ENCODE measurements around the gene SNX20. TPM values are rescaled to one million over a fixed set of nuclear protein-coding genes. Genes with fewer than 3 reads are reported as not detected.

Gene SNX20
- total RNA-seq, 1 experiment from 2014 or later = 0.10 TPM

DNA sequence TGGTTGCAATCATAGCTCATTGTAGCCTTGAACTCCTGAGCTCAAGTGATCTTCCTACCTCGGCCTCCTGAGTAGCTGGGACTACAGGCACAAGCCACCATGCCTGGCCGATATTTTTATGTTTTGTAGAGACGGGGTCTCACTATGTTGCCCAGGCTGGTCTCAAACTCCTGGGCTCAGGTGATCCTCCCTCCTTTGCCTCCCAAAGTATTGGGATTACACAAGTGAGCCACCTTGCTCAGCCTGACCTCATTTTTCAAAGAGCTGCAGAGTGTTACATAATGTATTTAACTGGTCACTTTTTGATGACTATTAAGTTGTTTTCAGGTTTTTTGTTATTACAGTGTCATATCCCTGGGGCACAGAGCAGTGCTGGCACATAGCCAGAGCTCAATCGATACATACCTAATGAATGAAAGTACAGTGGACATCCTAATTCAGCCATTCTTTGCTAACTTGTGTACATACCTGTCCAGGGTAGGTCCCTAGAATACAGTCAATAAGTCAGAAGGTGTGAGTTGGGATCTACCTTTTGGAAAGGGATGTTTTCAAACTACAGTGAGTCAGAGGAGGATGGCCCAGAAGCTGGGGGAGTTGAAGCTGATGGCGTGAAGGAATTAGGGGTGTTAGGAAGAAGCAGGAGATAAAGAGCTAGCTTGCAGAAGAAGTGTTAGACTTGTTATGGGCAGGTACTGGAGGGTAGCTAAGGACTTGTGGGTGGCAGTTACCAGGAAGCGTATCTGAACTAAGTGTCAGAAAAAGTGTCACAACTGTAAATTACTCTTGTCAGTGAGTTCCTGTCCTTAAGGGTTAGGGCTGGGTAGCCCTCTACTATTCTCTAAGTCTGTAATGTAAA, 40.7 kb upstream of the SNX20 start:
- BruUV-seq (replicated peaks) = no TSS peak
- ATAC-seq = no peak
- Histone ChIP-seq H3K4me3 (ENCODE audit: low read depth in 2 of 2, low read length in 2 of 2) (no peak overlapping the region), H3K4me1 (ENCODE audit: control insufficient read depth, insufficient read depth, low read length) (no peaks in the 10 kb centered on the region), H3K27me3 (ENCODE audit: control insufficient read depth, insufficient read depth, low read length) (no peaks in the 10 kb centered on the region), H3K27ac (ENCODE audit: low read length) (no peak overlapping the region), H3K36me3 (ENCODE audit: control insufficient read depth, insufficient read depth, low read length) (no peaks in the 10 kb centered on the region), H3K9me3 (ENCODE audit: control insufficient read depth, insufficient read depth, low read depth, low read length) (no peaks in the 10 kb centered on the region)
- TF ChIP-seq, protein P1, sequence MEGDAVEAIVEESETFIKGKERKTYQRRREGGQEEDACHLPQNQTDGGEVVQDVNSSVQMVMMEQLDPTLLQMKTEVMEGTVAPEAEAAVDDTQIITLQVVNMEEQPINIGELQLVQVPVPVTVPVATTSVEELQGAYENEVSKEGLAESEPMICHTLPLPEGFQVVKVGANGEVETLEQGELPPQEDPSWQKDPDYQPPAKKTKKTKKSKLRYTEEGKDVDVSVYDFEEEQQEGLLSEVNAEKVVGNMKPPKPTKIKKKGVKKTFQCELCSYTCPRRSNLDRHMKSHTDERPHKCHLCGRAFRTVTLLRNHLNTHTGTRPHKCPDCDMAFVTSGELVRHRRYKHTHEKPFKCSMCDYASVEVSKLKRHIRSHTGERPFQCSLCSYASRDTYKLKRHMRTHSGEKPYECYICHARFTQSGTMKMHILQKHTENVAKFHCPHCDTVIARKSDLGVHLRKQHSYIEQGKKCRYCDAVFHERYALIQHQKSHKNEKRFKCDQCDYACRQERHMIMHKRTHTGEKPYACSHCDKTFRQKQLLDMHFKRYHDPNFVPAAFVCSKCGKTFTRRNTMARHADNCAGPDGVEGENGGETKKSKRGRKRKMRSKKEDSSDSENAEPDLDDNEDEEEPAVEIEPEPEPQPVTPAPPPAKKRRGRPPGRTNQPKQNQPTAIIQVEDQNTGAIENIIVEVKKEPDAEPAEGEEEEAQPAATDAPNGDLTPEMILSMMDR (IDR thresholded peaks at IDR 0.05) = no peak
- no peak for TF ChIP-seq SIN3A (IDR thresholded peaks at IDR 0.05; ENCODE audit: borderline replicate concordance, insufficient read depth, low read depth, low read length)
- no peak for TF ChIP-seq TCF7L2 (IDR thresholded peaks at IDR 0.05; ENCODE audit: low read depth, low read length)
- no peak for TF ChIP-seq POLR2AphosphoS5 (IDR thresholded peaks at IDR 0.05; ENCODE audit: low read depth, low read length)
- TF ChIP-seq, protein P2, sequence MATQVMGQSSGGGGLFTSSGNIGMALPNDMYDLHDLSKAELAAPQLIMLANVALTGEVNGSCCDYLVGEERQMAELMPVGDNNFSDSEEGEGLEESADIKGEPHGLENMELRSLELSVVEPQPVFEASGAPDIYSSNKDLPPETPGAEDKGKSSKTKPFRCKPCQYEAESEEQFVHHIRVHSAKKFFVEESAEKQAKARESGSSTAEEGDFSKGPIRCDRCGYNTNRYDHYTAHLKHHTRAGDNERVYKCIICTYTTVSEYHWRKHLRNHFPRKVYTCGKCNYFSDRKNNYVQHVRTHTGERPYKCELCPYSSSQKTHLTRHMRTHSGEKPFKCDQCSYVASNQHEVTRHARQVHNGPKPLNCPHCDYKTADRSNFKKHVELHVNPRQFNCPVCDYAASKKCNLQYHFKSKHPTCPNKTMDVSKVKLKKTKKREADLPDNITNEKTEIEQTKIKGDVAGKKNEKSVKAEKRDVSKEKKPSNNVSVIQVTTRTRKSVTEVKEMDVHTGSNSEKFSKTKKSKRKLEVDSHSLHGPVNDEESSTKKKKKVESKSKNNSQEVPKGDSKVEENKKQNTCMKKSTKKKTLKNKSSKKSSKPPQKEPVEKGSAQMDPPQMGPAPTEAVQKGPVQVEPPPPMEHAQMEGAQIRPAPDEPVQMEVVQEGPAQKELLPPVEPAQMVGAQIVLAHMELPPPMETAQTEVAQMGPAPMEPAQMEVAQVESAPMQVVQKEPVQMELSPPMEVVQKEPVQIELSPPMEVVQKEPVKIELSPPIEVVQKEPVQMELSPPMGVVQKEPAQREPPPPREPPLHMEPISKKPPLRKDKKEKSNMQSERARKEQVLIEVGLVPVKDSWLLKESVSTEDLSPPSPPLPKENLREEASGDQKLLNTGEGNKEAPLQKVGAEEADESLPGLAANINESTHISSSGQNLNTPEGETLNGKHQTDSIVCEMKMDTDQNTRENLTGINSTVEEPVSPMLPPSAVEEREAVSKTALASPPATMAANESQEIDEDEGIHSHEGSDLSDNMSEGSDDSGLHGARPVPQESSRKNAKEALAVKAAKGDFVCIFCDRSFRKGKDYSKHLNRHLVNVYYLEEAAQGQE (IDR thresholded peaks at IDR 0.05; ENCODE audit: insufficient read depth in 1 of 2, low read depth in 2 of 2, low read length in 1 of 2) = no peak
- DNase-seq (ENCODE audit: low read depth, low spot score) = no peak
- intact Hi-C loops (cut with micrococcal nuclease; ENCODE audit: unreplicated experiment) = no loop called here
- ChIA-PET CTCF (no interaction called here), POLR2A (no interaction called here)
- in situ Hi-C loops (cut with HindIII; ENCODE audit: low pct_unique_long_range_greater_than_20kb, low sequenced_read_pairs) = no loop called here

- Histone ChIP-seq H3K27ac (ENCODE audit: low read length) (no peak overlapping the region), H3K4me3 (ENCODE audit: low read depth in 2 of 2, low read length in 2 of 2) (no peak overlapping the region), H3K27me3 (ENCODE audit: control insufficient read depth, insufficient read depth, low read length) (no peaks in the 10 kb centered on the region), H3K4me1 (ENCODE audit: control insufficient read depth, insufficient read depth, low read length) (no peaks in the 10 kb centered on the region), H3K9me3 (ENCODE audit: control insufficient read depth, insufficient read depth, low read depth, low read length) (no peaks in the 10 kb centered on the region), H3K36me3 (ENCODE audit: control insufficient read depth, insufficient read depth, low read length) (no peaks in the 10 kb centered on the region)
- ChIA-PET CTCF (no interaction called here), POLR2A (no interaction called here)
- in situ Hi-C loops (cut with HindIII; ENCODE audit: low pct_unique_long_range_greater_than_20kb, low sequenced_read_pairs) (no loop called here), intact Hi-C loops (cut with micrococcal nuclease; ENCODE audit: unreplicated experiment) (no loop called here)
- no TSS peak for BruUV-seq (replicated peaks)
- TF ChIP-seq, protein P2 (IDR thresholded peaks at IDR 0.05; ENCODE audit: insufficient read depth in 1 of 2, low read depth in 2 of 2, low read length in 1 of 2) = no peak
- TF ChIP-seq POLR2AphosphoS5 (IDR thresholded peaks at IDR 0.05; ENCODE audit: low read depth, low read length) (no peak), SIN3A (IDR thresholded peaks at IDR 0.05; ENCODE audit: borderline replicate concordance, insufficient read depth, low read depth, low read length) (no peak)
- ATAC-seq (no peak), DNase-seq (ENCODE audit: low read depth, low spot score) (no peak)
Measured at GRCh38 chr16:50719401-50720337, 38.6 kb upstream of the SNX20 start.
